GM12878 (cell line): ENCODE results near the gene ANGEL2. TPM values are rescaled to one million over a fixed set of nuclear protein-coding genes. Genes with fewer than 3 reads are reported as not detected.
A peak's percentile ranks its signal among the peaks of the same experiment; 100 is the strongest.

Source experiments
- BMI1 ChIP-seq: fragments of 450-650 bp; IDR thresholded peaks from 2 replicates; pipeline ENCODE4 v1.6.1; 2016; ENCODE audit warnings: mild to moderate bottlenecking, moderate library complexity, borderline replicate concordance
- CEBPB ChIP-seq, 2 experiments: fragments of 150-350 bp in 1 of 2; IDR thresholded peaks; 2 replicates each; pipeline ENCODE4 v1.6.1; 2012 to 2014; ENCODE audit warnings: low read depth in 2 of 2, low read length in 2 of 2, borderline replicate concordance in 1 of 2, inconsistent platforms in 1 of 2
- E2F4 ChIP-seq: IDR thresholded peaks from 2 replicates; pipeline ENCODE4 v1.6.1; 2012; ENCODE audit warnings: low read depth, low read length, improper control_type of control experiment
- HCFC1 ChIP-seq: fragments of 150-350 bp; IDR thresholded peaks from 2 replicates; pipeline ENCODE4 v1.6.1; 2014; ENCODE audit warnings: low read length
- IRF3 ChIP-seq: fragments of 450-650 bp; IDR thresholded peaks from 2 replicates; pipeline ENCODE4 v1.6.1; 2014; ENCODE audit warnings: mild to moderate bottlenecking
- IRF4 ChIP-seq: IDR thresholded peaks from 2 replicates; pipeline ENCODE4 v1.6.1; 2011; ENCODE audit warnings: low read depth, low read length
- MYC ChIP-seq: IDR thresholded peaks from 2 replicates; pipeline ENCODE4 v1.6.1; 2011; ENCODE audit warnings: mild to moderate bottlenecking, low read length, moderate library complexity, inconsistent platforms; ENCODE audit not compliant: insufficient read depth, insufficient replicate concordance, insufficient read length, severe bottlenecking
- NFYB ChIP-seq: IDR thresholded peaks from 2 replicates; pipeline ENCODE4 v1.6.1; 2011; ENCODE audit warnings: low read depth, mild to moderate bottlenecking, low read length, improper control_type of control experiment, moderate library complexity; ENCODE audit not compliant: insufficient read depth
- POLR2AphosphoS2 ChIP-seq: IDR thresholded peaks from 2 replicates; pipeline ENCODE4 v1.6.1; 2011; ENCODE audit warnings: low read depth, mild to moderate bottlenecking, low read length, improper control_type of control experiment, moderate library complexity
- RELA ChIP-seq: fragments of 450-650 bp; IDR thresholded peaks from 2 replicates; pipeline ENCODE4 v1.8.0; 2014; ENCODE audit warnings: borderline replicate concordance; ENCODE audit not compliant: partially characterized antibody
- SIX5 ChIP-seq: IDR thresholded peaks from 2 replicates; pipeline ENCODE4 v1.6.1; 2011; ENCODE audit warnings: mild to moderate bottlenecking, low read depth, low read length, moderate library complexity; ENCODE audit not compliant: severe bottlenecking
- SMAD5 ChIP-seq: IDR thresholded peaks from 2 replicates; pipeline ENCODE4 v1.6.1; 2016; ENCODE audit warnings: antibody characterized with exemption, low read depth
- SREBF1 ChIP-seq: IDR thresholded peaks from 2 replicates; pipeline ENCODE4 v1.6.1; 2012; ENCODE audit warnings: mild to moderate bottlenecking, low read length
- SREBF2 ChIP-seq: IDR thresholded peaks from 2 replicates; pipeline ENCODE4 v1.6.1; 2012; ENCODE audit warnings: mild to moderate bottlenecking, low read length
- USF2 ChIP-seq: IDR thresholded peaks from 2 replicates; pipeline ENCODE4 v1.6.1; 2011; ENCODE audit warnings: low read depth, low read length, improper control_type of control experiment, borderline replicate concordance
- ZNF24 ChIP-seq: fragments of 450-650 bp; IDR thresholded peaks from 2 replicates; pipeline ENCODE4 v1.6.1; 2017; ENCODE audit warnings: antibody characterized with exemption, mild to moderate bottlenecking
- polyA plus RNA-seq, 11 experiments: library from polyadenylated mRNA; depleted of rRNA in 4 of 11; unstranded in 6 of 11; stranded (reverse) in 5 of 11; fragments of >200 nt; fragmentation: Nextera tagmentation in 4 of 11; fragmentation: Illumina TruSeq in 1 of 11; extraction: Ambion mirVana in 4 of 11; extraction: Trizol in 1 of 11; gene quantifications; 1 replicate in 1 of 11; 2 replicates in 10 of 11; pipeline versions ENCODE4 v1.2.1 to v1.2.3, GENCODE V29; 2011 to 2016; ENCODE audit warnings: inconsistent platforms in 2 of 11, missing spikeins in 2 of 11, low read depth in 1 of 11
- total RNA-seq, 4 experiments: library from RNA; depleted of rRNA in 3 of 4; stranded (reverse); fragments of >200 nt in 3 of 4; fragmentation: Illumina TruSeq in 1 of 4; extraction: Trizol in 1 of 4; gene quantifications; 2 replicates each; pipeline versions ENCODE4 v1.2.1 to v1.2.3, GENCODE V29; 2013 to 2021
- TF ChIP-seq, protein P1 (sequence below): fragments of 150-350 bp; IDR thresholded peaks from 2 replicates; pipeline ENCODE4 v1.6.1; 2014; ENCODE audit warnings: mild to moderate bottlenecking, low read depth, low read length
- TF ChIP-seq, protein P2 (sequence below): fragments of 450-650 bp; IDR thresholded peaks from 2 replicates; pipeline ENCODE4 v1.6.1; 2017; ENCODE audit warnings: mild to moderate bottlenecking, moderate library complexity

ANGEL2 gene
- total and polyA plus RNA-seq, 10 of the 15 experiments (the other 5 are each of a cell fraction or from before 2014, with no cell fraction given) = 6.3 to 53.9 (median 30.7) TPM

DNA sequence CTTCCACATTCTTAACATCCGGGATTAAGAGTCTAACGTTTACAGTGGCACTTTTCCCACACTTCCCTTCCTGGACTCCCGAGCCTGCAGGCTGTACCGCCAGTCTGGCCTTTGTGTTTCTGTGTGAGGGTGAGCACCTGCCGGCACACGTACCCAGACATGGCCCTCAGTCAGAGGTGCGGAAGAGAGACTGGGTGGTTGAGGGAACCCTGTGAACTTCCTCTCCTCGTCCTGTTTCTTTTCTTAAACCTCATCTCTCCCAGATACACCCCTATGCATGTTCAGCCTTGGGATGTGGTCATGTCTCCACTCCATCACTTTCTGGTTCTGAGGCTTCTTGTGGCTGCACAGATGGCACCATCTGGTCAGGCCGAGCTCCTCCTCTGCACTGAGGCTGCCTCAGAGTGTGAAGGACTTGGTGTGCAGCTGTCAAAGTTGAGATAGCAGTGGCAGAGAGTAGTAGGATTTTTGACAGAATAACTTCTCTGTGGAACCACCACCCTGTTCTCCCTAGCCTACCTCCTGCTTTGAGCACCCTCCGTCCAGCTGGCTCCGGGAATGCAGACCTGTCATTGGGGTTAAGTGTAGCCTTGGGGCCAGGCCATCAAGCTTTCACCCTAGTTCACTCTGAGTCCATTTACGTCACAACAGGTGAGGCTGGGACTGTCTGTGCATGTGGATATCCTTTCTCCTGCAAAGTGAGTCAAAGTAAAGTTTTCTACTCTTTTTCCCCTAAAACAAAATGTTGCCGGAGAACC is 33.9 kb downstream of the ANGEL2 start (continued):
- TF ChIP-seq E2F4 = no peak
- TF ChIP-seq IRF4 = peak; percentile 77; the same call in 1 of the 2 replicates
- no peak for TF ChIP-seq CEBPB (IDR thresholded peaks at IDR 0.05; ENCODE audit: borderline replicate concordance in 1 of 2, low read depth in 2 of 2, low read length in 2 of 2)
- TF ChIP-seq SMAD5 = no peak
- TF ChIP-seq RELA = no peak
- TF ChIP-seq SIX5 = no peak
- no peak for TF ChIP-seq MYC
- TF ChIP-seq ZNF24 = no peak
- no peak for TF ChIP-seq SREBF2
- no peak for TF ChIP-seq HCFC1
- TF ChIP-seq NFYB = no peak
- TF ChIP-seq, protein P1, sequence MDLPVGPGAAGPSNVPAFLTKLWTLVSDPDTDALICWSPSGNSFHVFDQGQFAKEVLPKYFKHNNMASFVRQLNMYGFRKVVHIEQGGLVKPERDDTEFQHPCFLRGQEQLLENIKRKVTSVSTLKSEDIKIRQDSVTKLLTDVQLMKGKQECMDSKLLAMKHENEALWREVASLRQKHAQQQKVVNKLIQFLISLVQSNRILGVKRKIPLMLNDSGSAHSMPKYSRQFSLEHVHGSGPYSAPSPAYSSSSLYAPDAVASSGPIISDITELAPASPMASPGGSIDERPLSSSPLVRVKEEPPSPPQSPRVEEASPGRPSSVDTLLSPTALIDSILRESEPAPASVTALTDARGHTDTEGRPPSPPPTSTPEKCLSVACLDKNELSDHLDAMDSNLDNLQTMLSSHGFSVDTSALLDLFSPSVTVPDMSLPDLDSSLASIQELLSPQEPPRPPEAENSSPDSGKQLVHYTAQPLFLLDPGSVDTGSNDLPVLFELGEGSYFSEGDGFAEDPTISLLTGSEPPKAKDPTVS = no peak
- no peak for TF ChIP-seq IRF3
- TF ChIP-seq USF2 = no peak
- TF ChIP-seq POLR2AphosphoS2 = no peak
- TF ChIP-seq, protein P2, sequence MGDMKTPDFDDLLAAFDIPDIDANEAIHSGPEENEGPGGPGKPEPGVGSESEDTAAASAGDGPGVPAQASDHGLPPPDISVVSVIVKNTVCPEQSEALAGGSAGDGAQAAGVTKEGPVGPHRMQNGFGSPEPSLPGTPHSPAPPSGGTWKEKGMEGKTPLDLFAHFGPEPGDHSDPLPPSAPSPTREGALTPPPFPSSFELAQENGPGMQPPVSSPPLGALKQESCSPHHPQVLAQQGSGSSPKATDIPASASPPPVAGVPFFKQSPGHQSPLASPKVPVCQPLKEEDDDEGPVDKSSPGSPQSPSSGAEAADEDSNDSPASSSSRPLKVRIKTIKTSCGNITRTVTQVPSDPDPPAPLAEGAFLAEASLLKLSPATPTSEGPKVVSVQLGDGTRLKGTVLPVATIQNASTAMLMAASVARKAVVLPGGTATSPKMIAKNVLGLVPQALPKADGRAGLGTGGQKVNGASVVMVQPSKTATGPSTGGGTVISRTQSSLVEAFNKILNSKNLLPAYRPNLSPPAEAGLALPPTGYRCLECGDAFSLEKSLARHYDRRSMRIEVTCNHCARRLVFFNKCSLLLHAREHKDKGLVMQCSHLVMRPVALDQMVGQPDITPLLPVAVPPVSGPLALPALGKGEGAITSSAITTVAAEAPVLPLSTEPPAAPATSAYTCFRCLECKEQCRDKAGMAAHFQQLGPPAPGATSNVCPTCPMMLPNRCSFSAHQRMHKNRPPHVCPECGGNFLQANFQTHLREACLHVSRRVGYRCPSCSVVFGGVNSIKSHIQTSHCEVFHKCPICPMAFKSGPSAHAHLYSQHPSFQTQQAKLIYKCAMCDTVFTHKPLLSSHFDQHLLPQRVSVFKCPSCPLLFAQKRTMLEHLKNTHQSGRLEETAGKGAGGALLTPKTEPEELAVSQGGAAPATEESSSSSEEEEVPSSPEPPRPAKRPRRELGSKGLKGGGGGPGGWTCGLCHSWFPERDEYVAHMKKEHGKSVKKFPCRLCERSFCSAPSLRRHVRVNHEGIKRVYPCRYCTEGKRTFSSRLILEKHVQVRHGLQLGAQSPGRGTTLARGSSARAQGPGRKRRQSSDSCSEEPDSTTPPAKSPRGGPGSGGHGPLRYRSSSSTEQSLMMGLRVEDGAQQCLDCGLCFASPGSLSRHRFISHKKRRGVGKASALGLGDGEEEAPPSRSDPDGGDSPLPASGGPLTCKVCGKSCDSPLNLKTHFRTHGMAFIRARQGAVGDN = peak; percentile 81; the same call in 1 of the 2 replicates
- no peak for TF ChIP-seq BMI1
- no peak for TF ChIP-seq SREBF1
